CD1c-positive myeloid dendritic cell (primary cell): ENCODE data around the gene PRKRA.
A peak's percentile ranks its signal among the peaks of the same experiment; 100 is the strongest.
"Not testable (repeated sequence)": the region's sequence is repeated elsewhere in the genome, so short reads cannot be mapped to it uniquely, and the experiment has no call there.

Experiments
- DNase-seq: peaks from one replicate; pipeline ENCODE4 v3.0.0-alpha.2; 2016; ENCODE audit errors: extremely low spot score

PRKRA gene

DNA sequence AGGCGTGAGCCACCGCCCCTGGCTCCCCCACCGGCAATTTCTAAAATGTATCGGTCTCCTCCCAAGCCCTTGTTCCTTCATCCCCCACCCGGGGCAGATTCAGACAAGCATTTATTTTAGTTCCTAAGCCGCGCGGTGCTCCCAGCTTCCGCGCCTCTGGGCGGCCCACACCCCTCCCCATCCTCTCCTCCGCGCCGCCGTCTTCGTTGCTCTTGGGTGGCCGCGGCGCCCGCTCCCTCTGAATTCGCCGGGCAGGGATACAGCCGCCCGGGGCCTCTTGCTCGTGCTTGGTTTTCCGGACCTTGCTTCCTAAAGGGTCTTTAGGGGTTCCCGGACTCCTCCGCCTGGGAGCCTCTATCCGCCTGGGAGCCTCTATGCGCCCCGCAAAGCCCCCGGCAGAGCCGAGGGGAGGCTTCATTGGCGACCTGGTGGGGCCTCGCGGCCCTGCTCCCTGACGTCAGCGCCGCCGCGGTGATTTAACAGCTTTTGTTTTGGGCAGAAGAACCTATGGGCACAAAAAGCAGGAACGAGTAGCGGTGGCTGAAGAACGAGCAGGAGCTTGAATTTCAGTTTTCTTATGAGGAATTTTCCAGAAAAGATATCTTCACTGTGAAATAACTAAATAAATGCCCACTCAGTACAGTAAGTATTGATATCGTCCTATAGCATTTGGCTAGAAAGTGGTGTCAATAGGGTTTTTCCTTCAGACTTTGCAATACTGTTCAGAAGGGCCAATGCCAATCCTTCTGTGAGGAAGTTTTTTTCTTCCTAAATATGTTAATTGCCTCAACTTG is 37.3 kb downstream of the PRKRA start:
- DNase-seq, result peak; percentile 77

DNA sequence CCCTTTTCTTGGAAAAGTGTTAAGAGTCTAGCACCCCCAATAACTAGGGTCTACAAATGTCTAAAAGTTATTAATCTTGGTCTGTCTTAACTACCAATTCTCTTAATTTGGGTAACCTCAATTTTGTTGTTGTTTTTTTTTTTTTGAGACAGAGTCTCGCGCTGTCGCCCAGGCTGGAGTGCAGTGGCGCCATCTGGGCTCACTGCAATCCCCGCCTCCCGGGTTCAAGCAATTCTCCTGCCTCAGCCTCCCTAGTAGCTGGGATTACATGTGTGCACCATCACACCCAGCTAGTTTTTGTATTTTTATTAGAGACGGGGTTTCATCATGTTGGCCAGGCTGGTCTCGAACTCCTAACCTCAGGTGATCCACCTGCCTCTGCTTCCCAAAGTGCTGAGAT is 38.5 kb downstream of the PRKRA start:
- not testable (repeated sequence) for DNase-seq

DNA sequence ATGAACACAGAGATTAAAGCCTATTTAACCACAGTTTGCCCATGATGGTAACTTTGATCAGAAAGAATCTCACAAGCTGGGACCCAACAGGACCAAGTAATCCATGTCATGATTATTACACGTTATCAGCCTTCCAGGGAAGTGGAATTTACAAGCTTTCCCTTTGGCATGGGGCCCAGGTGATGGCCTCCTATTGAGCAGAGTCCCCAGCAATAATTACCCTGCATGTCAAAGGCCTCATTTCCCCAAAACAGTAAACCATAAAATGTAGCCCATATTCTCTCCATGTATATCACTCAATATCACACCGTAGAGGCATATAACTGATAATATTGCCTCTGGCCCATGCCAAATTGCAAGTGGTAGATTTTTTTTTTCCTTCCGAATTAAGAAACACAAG is 38.9 kb downstream of the PRKRA start:
- no peak for DNase-seq

DNA sequence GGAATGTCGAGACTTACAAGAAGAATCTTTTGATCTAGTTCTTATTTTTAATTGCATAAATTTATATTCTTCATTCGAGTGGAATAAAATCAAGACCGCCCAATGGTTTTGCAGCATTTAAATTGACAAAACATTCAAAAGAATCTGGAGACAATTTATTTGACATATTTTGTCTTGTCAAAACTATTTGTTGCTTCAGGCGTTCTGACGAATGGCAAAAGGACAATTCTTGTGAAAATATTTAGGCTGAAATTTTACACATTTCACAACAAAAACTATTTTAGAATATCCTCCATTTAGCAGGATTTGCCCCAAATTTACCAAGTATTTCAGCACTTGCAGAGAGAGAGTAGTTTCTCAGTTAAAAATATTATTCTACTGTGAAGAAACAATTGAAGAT is 41.7 kb downstream of the PRKRA start:
- DNase-seq, result no peak

DNA sequence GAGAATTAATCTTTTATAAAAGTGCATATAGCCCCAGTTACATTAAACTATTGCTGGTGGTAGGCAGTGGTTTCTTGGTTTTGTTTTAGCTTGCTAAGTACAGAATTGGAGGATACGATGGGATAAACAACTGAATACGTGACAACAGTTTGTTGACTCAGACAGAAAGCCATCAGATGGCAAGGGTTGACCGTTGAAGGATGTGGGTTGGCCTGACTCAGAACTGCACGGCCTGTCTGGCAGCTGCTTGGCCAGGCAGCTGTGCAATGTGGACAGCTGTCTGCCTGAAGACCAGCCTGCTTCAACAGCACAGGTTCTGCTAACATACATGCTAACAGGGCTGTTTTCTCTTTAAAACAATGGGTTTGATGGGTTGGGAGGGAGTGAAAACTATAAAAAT is 46.6 kb downstream of the PRKRA start:
- DNase-seq, result no peak

DNA sequence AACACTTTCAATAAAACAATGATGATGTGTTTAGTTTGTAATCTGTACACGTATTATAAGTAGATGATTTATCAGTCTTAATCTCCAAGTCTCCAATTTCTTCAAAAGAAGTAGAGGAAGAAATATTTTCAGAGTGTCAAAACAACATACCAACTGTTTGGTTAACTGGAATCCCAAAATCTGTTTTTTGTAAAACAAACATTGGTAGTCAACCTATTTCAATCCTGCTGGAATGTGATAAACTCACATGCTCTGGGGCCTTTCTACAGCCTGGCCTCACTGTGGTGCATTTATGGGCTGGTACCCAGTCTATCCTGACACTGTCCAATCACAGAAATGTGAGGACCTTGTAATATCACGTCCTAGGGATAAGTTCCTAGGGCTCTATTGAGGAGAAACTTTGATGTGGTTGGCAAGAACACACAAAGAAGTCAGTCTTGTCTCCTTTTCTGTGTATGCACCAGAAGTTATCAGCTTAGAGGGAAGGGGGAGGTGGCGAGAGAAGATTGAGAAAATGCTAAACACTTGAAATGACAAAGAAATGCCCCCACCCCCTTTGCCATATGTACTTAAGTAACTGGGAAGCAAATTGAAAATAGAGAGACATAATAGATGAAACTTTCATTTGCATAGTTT is 47.2 kb downstream of the PRKRA start:
- DNase-seq, result no peak

DNA sequence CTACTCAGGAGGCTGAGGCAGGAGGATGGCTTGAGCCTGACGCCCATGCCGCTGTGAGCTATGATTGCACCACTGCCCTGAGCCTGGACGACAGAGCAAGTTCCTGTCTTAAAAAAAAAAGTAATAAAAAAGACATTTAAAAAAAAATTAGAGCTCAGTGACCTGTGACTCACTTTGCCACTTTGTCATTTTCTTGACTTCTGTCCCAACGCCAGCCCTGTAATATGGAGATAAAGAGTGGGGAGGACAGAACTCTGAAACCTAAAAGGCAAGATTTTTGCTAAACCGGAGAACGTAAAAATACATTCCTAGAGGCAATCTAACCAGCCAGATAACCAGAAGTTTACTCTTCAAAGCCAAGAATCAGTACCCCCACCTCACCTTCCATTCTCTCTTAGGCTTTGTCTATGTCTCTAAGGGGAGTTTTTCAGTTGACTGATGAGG is 49.0 kb downstream of the PRKRA start:
- DNase-seq, result no peak

DNA sequence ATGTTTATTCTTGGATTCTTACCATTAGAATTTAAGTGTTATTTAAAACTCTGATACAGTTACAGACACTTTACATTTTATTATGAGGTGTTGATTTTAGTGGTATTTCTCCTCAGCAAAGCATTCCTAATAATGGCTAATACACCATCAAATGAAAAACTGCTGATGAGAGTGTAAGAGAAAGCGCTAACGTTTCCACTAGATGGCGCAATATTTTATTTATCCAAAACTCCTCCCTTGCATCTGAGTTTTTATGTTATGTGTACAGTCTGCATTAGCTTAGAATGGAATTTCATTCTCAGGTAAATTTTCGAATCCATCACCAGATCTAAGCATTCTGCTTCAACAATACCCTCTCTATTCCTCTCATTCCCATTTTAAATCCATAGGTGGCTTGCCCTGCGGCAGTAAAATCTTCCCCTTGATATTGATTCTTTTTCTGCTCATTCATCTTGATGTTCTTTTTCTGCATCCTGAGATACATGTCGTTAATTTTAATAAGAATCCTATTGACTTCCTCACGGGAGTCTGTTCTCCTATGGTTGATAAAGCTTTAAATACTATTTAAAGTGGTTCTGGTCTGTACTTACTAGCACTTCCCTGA is 53.9 kb downstream of the PRKRA start:
- peak; percentile 71 for DNase-seq

DNA sequence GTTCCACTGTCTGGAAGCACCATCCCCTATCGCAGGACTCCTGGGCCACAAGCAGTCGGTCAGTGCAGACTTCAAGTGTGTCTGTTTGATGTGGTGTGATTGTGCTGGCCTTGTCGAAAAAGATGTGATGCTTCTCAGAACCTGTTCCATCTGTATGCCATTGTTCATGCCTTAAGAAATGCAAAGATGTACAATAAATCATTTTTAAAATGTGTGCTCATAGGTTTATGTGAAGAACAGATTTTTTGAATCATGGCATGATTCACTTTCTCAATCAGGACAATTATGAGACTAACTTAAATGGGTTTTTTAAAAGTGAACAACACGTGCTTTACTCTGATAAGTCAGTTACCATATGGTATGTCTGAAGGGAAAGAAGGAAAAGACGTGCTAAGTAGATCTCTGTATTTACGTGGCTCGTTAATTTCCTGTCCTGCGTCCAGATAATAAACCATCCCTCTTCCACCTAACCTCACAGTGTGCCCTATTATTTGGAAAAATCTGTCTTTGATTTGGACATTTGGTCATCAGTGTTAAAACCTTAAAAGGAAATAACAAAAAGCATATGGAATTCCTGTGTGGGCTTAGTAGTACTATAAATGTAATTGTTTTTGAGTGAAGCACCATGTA is 54.9 kb downstream of the PRKRA start:
- DNase-seq, result no peak

DNA sequence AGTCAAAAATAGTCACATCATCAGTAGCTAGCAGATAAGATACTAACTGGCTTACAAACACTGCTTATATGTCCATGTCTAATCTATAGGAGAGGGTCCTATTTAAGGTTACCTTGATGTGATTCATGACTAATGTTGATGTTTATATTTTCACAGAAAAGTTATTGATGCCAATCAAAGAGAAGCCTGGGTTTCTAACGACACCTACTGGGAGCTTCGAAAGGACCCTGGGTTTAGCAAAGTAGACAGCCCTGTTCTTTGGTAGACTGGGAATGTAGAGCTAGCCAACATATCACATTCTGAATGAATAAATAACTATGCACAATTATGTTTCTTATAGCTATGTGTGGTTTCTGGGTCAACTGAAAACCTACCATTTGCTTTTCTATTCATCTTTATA is 55.7 kb downstream of the PRKRA start:
- no peak for DNase-seq

DNA sequence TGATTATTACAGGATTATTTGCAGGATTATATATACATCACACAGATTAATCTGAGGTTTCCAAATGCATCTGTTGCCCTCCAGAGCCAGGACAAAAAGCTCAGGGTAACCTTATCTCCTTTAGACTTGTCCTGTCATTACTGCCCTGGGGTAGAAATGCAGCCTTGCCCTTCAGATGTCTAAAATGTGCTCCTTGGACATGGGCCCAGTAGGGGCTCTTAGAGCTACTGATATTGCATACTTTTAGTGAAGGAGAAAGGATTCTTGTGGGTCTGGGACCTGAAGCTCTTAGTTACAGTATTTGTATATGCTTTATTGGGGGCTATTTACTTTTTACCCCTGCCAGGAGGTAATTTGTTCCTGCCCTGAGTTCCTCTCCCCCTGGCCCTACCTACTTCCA is 56.1 kb downstream of the PRKRA start:
- DNase-seq, result no peak

DNA sequence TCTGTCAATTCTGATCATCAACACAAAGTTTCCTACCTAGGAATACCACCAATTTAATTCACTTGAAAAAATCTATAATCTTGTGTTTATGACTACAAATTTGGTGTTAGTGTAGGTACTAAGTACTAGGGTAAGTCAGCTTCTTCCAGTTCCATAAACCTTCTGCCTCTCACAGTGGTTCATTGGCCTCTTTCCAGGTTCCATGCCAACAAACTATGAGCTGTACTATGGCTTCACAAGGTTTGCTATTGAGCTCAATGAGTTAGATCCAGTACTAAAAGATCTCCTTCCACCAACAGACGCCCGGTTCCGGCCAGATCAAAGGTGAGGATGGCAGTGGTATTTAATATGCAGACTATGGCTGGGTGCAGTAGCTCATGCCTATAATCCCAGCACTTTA is 58.8 kb downstream of the PRKRA start:
- no peak for DNase-seq

DNA sequence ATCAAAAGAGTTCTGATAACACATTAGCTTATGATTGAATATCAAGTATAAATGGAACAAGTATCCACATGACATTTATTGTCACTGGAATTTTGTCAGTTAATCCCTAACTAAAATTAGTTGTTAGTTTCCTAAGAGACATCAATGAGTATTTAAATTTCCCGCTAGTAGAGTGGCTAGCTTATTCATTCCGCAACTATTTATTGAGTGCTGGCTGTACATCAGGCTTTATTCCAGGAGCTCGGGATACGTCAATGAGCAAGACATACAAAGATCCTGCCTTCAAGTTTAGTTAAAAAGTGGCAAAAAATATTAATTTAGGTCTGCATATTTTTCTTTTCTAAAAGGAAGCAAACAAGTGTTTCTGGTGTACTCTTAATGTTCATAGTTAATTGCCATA is 59.3 kb downstream of the PRKRA start:
- no peak for DNase-seq

DNA sequence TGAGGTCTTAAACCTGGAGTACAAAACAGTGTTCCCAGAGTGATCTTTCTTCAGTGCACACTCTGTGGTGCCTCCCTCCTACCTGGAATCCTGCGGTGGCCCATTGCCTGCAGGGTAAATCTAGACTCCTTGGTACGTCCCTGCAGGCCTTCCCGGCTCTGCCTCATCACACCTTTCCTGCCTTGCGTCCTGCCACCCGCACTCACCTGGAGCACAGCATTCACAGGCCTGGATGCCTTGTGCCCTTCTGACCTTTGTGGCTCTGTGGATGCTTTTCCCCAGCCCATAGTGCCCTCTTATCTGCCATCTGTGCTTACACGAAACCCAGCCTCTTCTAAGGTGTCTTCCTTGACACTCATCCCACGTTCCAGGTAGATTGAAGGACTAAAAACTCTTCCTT is 62.7 kb downstream of the PRKRA start:
- no peak for DNase-seq

DNA sequence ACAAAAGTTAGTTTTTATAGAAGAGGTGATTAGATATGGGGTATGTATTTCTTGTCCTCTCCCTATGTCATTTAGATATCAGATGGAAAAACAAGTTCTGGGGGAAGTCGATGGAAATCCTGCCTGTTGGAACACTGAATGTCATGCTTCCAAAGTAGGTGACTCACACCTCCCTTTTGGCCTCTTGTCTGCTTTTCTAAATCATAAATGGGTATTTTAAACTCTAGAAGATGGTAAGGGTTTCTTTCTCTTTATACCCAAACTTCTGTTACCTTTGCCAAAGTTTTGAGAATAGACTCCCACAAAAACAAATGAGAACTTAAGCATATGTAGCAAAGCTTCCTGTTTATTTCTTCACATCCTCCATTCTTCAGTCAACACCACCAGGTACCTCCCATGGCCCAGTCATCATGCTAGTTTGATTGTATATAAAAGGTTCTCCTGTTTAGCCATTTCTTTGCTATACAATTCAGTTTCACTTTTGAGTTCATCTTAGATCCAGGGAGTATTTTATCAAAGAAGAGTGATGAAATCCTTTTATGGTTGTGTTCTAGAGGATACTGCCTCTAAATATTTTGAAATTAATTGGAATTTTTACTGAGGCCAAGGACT is 63.9 kb downstream of the PRKRA start:
- DNase-seq, result no peak

DNA sequence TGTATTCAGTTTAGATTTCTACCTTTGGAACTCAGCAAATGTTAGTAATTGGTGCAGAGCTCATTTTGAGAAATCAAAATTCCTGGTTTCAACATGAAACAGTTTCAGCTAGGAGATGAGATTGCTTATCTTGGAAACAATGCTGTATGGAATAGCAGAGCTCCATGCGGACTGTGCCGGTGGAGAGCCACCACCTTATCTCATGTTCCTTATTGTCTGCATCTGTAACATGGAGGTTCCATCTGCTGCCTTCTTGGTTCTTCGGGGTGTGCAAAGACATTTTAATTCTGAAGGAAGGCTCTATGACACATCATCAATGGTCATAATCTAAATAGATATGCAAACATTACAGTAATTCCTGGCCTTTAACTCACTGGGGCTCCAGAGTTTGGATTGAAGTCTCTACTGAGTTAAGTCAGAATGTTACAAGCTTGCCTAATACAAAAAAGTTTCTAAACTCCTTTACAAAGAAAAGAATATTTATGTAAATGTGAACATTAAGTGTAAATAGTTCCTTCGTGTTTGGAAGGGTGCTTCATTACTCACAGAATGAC is 65.3 kb downstream of the PRKRA start:
- no peak for DNase-seq

DNA sequence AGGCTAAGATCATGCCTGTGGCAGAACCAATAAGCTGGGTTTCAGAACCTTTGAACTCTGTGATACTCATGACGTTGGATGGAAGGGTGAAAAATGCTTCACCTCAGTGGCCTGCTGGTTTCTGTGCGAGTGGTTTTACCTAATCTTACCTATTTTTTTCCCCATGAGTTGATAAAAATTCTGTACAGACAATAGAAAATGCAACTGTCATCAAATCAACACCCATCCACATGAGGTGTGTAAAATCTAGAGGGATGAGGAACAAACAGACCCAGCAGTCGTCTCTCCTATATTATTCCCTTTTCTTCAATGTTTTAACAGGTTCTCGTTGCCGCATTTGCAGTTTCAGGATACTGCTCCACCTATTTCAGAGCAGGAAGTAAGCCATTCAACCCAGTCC is 67.3 kb downstream of the PRKRA start:
- no peak for DNase-seq
